HL-60 (cell line): Measurements from ENCODE around the gene BLTP2.
A peak's percentile ranks its signal among the peaks of the same experiment; 100 is the strongest.

Source experiments
- DNase-seq, 2 experiments: peaks; one replicate each; pipeline ENCODE4 v3.0.0-alpha.2; 2010 to 2020; ENCODE audit warnings: low read depth in 1 of 2, low spot score in 1 of 2
- H3K27ac ChIP-seq: fragments of 250-450 bp; sonication (Bioruptor Pico); replicated peaks from 2 replicates; pipeline ENCODE4 v1.5.1; 2020; ENCODE audit warnings: mild to moderate bottlenecking, moderate library complexity
- H3K27me3 ChIP-seq: fragments of 250-450 bp; sonication (Bioruptor Pico); 2 replicates; pipeline ENCODE4 v1.5.1; 2021; ENCODE audit warnings: mild to moderate bottlenecking, moderate library complexity; ENCODE audit not compliant: insufficient read depth, poor library complexity, severe bottlenecking
- H3K4me3 ChIP-seq: replicated peaks from 2 replicates; pipeline ENCODE4 v1.5.1; 2011; ENCODE audit warnings: mild to moderate bottlenecking, control low read depth, low read length; ENCODE audit not compliant: insufficient read depth
- GABPA ChIP-seq: IDR thresholded peaks from 2 replicates; pipeline ENCODE4 v1.6.1; 2012; ENCODE audit warnings: low read depth
- POLR2AphosphoS5 ChIP-seq: IDR thresholded peaks from 2 replicates; pipeline ENCODE4 v1.6.1; 2012; ENCODE audit warnings: low read depth
- SPI1 ChIP-seq: IDR thresholded peaks from 2 replicates; pipeline ENCODE4 v1.6.1; 2012; ENCODE audit warnings: low read depth, mild to moderate bottlenecking, borderline replicate concordance
- TF ChIP-seq, protein P1 (sequence below): IDR thresholded peaks from 2 replicates; pipeline ENCODE4 v1.6.1; 2012; ENCODE audit warnings: low read depth; ENCODE audit not compliant: insufficient replicate concordance

BLTP2 gene

DNA sequence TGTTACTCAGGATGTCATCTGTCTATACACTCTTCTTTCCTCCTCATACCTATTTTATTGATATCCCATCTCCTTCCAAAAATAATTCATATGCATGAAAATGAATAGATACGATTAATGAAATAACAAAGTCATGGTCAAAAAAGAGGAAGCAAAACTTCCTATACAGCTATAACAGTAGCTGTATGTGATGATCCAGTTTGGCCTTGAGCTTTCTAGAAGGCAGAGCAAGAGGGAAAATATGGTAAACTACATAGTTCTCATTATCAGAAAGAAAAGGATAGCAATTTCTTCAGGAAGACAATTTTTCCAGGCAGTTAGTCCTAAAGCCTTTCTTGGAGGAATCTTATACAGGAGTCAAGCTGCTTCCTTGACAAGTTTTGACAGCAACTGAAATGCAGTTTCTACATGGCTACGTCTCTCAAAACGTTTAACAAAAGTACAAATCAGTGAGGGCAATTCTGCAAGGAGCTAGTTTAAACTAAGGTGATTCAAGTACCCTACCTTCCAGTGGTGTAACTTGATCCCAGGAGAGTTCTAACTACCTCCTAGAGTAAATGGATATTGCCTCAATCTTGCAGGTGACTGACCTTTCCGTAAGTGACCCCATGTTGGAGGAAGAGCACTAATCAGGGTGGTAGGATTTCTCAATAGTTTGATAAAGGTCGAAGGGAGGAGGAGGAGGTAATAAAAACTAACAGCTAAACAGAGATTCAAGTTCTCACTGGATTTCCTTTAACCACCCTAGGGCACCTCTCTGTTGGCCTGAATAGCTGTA lies 47.2 kb downstream of the BLTP2 start:
- no peaks in the 10 kb centered on the region for H3K27me3 ChIP-seq
- no peak for TF ChIP-seq SPI1
- TF ChIP-seq GABPA: no peak
- no peak for TF ChIP-seq POLR2AphosphoS5
- TF ChIP-seq, protein P1, sequence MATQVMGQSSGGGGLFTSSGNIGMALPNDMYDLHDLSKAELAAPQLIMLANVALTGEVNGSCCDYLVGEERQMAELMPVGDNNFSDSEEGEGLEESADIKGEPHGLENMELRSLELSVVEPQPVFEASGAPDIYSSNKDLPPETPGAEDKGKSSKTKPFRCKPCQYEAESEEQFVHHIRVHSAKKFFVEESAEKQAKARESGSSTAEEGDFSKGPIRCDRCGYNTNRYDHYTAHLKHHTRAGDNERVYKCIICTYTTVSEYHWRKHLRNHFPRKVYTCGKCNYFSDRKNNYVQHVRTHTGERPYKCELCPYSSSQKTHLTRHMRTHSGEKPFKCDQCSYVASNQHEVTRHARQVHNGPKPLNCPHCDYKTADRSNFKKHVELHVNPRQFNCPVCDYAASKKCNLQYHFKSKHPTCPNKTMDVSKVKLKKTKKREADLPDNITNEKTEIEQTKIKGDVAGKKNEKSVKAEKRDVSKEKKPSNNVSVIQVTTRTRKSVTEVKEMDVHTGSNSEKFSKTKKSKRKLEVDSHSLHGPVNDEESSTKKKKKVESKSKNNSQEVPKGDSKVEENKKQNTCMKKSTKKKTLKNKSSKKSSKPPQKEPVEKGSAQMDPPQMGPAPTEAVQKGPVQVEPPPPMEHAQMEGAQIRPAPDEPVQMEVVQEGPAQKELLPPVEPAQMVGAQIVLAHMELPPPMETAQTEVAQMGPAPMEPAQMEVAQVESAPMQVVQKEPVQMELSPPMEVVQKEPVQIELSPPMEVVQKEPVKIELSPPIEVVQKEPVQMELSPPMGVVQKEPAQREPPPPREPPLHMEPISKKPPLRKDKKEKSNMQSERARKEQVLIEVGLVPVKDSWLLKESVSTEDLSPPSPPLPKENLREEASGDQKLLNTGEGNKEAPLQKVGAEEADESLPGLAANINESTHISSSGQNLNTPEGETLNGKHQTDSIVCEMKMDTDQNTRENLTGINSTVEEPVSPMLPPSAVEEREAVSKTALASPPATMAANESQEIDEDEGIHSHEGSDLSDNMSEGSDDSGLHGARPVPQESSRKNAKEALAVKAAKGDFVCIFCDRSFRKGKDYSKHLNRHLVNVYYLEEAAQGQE: no peak
- H3K4me3 ChIP-seq: peak overlapping the region; percentile 98
- no peak for DNase-seq
- H3K27ac ChIP-seq: peak overlapping the region; percentile 81
